Measurements from ENCODE around the gene ACOX3.
"Not testable (repeated sequence)": the region's sequence is repeated elsewhere in the genome, so short reads cannot be mapped to it uniquely, and the experiment has no call there.

Gene ACOX3

DNA sequence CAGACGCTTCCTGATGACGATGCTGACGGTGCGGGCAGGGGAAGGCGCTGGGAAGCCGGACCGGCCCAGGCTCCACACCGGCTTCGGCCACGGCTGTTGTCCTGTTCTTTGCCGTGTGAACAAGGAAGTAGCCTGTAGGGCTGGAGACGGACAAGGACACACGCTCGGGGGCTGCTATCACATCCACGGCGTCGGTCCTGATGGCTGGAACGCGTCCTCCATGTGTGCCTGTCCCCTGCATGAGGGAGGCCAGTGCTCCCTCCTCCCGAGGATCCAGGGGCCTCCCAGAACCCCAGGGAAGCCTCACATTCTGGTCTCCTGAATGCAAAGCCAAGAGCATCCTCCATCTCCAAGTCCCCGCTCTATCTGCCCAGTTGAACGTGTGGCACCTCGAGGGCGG, 53.8 kb downstream of the ACOX3 start (continued):
- TF ChIP-seq ZFP37 (tag by site-specific recombination; IDR thresholded peaks at IDR 0.05) (no peak), ZNF350 (tag by site-specific recombination; IDR thresholded peaks at IDR 0.05) (no peak), ZNF571 (tag by site-specific recombination; IDR thresholded peaks at IDR 0.05) (no peak), GLI4 (tag by site-specific recombination; IDR thresholded peaks at IDR 0.05) (no peak), ZNF202 (tag by site-specific recombination; IDR thresholded peaks at IDR 0.05; ENCODE audit: borderline replicate concordance) (no peak)
- TF ChIP-seq, protein P1, sequence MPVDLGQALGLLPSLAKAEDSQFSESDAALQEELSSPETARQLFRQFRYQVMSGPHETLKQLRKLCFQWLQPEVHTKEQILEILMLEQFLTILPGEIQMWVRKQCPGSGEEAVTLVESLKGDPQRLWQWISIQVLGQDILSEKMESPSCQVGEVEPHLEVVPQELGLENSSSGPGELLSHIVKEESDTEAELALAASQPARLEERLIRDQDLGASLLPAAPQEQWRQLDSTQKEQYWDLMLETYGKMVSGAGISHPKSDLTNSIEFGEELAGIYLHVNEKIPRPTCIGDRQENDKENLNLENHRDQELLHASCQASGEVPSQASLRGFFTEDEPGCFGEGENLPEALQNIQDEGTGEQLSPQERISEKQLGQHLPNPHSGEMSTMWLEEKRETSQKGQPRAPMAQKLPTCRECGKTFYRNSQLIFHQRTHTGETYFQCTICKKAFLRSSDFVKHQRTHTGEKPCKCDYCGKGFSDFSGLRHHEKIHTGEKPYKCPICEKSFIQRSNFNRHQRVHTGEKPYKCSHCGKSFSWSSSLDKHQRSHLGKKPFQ (tag by site-specific recombination; IDR thresholded peaks at IDR 0.05) = no peak
- TF ChIP-seq, protein P2, sequence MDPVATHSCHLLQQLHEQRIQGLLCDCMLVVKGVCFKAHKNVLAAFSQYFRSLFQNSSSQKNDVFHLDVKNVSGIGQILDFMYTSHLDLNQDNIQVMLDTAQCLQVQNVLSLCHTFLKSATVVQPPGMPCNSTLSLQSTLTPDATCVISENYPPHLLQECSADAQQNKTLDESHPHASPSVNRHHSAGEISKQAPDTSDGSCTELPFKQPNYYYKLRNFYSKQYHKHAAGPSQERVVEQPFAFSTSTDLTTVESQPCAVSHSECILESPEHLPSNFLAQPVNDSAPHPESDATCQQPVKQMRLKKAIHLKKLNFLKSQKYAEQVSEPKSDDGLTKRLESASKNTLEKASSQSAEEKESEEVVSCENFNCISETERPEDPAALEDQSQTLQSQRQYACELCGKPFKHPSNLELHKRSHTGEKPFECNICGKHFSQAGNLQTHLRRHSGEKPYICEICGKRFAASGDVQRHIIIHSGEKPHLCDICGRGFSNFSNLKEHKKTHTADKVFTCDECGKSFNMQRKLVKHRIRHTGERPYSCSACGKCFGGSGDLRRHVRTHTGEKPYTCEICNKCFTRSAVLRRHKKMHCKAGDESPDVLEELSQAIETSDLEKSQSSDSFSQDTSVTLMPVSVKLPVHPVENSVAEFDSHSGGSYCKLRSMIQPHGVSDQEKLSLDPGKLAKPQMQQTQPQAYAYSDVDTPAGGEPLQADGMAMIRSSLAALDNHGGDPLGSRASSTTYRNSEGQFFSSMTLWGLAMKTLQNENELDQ (tag by site-specific recombination; IDR thresholded peaks at IDR 0.05; ENCODE audit: low read depth) = no peak

DNA sequence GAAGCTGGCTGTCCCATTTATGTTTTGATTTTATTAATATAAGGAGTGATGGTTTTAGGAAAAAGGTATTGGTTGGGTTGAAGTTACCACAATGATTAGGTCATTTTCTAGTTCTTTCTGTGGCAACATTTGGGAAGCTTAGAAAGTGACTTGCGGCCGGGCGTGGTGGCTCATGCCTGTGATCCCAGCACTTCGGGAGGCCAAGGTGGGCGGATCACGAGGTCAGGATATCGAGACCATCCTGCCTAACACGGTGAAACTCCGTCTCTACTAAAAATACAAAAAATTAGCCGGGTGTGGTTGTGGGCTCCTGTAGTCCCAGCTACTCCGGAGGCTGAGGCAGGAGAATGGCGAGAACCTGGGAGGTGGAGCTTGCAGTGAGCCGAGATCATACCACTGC, 54.4 kb downstream of the ACOX3 start:
- POLR2A ChIA-PET; H3K27ac ChIP-seq (ENCODE audit: extremely low read depth, low read depth, low read length); H3K9me3 ChIP-seq (ENCODE audit: control insufficient read depth, insufficient read depth, low read depth, low read length); H3K4me1 ChIP-seq (ENCODE audit: control insufficient read depth, insufficient read depth, low read length); H3K4me3 ChIP-seq (ENCODE audit: low read depth, low read length): not testable (repeated sequence)
- peaks cover 0 to 22% of the 10 kb centered on the region in 2 experiments; a peak in 1 of 3 replicates for H3K36me3 ChIP-seq (ENCODE audit: control insufficient read depth in 2 of 2, insufficient read depth in 1 of 2, low read length in 2 of 2)
- CTCF ChIA-PET = interaction anchor here (0.7 kb wide), 1 partner anchor 1047 kb away, joined by 4 read pairs; no protein-coding TSS in a partner anchor

DNA sequence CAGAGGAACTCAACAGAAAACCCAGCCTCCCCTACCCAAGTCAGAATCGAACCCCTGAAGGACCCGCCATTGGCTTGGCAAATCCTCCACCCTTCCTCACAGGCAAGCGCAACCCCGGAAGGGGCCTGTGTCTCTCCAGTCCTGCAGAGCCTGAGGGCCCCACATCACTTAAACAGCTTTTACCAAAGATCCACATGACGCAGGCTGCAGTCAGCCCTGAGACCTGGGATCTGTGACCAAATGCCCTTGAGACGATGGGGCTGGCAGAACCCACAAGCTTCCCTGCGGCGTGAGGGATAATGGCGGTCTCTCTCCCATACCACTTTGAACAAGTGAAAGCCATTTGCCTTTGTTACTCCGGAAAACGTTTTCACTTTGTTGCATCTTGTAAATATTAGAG, 54.9 kb downstream of the ACOX3 start:
- TF ChIP-seq ZNF792 (tag by site-specific recombination; IDR thresholded peaks at IDR 0.05) (no peak), OSR2 (tag by site-specific recombination; IDR thresholded peaks at IDR 0.05) (no peak), ZFP41 (tag by site-specific recombination; IDR thresholded peaks at IDR 0.05; ENCODE audit: borderline replicate concordance) (no peak), ZNF112 (tag by site-specific recombination; IDR thresholded peaks at IDR 0.05) (no peak), WT1 (tag by site-specific recombination; IDR thresholded peaks at IDR 0.05) (no peak), ZIC2 (tag by site-specific recombination; IDR thresholded peaks at IDR 0.05) (no peak), ZBTB8A (tag by site-specific recombination; IDR thresholded peaks at IDR 0.05) (no peak), ZNF302 (tag by site-specific recombination; IDR thresholded peaks at IDR 0.05; ENCODE audit: low read depth) (no peak)
- TF ChIP-seq, protein P1 (tag by site-specific recombination; IDR thresholded peaks at IDR 0.05) = no peak
- TF ChIP-seq, protein P3, sequence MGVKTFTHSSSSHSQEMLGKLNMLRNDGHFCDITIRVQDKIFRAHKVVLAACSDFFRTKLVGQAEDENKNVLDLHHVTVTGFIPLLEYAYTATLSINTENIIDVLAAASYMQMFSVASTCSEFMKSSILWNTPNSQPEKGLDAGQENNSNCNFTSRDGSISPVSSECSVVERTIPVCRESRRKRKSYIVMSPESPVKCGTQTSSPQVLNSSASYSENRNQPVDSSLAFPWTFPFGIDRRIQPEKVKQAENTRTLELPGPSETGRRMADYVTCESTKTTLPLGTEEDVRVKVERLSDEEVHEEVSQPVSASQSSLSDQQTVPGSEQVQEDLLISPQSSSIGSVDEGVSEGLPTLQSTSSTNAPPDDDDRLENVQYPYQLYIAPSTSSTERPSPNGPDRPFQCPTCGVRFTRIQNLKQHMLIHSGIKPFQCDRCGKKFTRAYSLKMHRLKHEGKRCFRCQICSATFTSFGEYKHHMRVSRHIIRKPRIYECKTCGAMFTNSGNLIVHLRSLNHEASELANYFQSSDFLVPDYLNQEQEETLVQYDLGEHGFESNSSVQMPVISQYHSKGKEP (tag by site-specific recombination; IDR thresholded peaks at IDR 0.05) = no peak
- TF ChIP-seq, protein P4, sequence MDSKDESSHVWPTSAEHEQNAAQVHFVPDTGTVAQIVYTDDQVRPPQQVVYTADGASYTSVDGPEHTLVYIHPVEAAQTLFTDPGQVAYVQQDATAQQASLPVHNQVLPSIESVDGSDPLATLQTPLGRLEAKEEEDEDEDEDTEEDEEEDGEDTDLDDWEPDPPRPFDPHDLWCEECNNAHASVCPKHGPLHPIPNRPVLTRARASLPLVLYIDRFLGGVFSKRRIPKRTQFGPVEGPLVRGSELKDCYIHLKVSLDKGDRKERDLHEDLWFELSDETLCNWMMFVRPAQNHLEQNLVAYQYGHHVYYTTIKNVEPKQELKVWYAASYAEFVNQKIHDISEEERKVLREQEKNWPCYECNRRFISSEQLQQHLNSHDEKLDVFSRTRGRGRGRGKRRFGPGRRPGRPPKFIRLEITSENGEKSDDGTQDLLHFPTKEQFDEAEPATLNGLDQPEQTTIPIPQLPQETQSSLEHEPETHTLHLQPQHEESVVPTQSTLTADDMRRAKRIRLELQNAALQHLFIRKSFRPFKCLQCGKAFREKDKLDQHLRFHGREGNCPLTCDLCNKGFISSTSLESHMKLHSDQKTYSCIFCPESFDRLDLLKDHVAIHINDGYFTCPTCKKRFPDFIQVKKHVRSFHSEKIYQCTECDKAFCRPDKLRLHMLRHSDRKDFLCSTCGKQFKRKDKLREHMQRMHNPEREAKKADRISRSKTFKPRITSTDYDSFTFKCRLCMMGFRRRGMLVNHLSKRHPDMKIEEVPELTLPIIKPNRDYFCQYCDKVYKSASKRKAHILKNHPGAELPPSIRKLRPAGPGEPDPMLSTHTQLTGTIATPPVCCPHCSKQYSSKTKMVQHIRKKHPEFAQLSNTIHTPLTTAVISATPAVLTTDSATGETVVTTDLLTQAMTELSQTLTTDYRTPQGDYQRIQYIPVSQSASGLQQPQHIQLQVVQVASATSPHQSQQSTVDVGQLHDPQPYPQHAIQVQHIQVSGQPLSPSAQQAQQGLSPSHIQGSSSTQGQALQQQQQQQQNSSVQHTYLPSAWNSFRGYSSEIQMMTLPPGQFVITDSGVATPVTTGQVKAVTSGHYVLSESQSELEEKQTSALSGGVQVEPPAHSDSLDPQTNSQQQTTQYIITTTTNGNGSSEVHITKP (tag by site-specific recombination; IDR thresholded peaks at IDR 0.05) = no peak
- TF ChIP-seq, protein P5, sequence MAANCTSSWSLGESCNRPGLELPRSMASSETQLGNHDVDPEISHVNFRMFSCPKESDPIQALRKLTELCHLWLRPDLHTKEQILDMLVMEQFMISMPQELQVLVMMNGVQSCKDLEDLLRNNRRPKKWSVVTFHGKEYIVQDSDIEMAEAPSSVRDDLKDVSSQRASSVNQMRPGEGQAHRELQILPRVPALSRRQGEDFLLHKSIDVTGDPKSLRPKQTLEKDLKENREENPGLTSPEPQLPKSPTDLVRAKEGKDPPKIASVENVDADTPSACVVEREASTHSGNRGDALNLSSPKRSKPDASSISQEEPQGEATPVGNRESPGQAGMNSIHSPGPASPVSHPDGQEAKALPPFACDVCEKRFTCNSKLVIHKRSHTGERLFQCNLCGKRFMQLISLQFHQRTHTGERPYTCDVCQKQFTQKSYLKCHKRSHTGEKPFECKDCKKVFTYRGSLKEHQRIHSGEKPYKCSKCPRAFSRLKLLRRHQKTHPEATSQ (tag by site-specific recombination; IDR thresholded peaks at IDR 0.05) = no peak
- peaks cover 0 to 20% of the 10 kb centered on the region in 2 experiments; a peak in 1 of 3 replicates for H3K36me3 ChIP-seq (ENCODE audit: control insufficient read depth in 2 of 2, insufficient read depth in 1 of 2, low read length in 2 of 2)
- H3K27ac ChIP-seq (ENCODE audit: extremely low read depth, low read depth, low read length) = no peak overlapping the region
- H3K4me1 ChIP-seq (ENCODE audit: control insufficient read depth, insufficient read depth, low read length) = no peaks in the 10 kb centered on the region
- ChIA-PET CTCF (interaction anchor here (0.7 to 1.3 kb wide), 2 partner anchors 209 to 1047 kb away, joined by 3 to 4 read pairs; no protein-coding TSS in a partner anchor), POLR2A (no interaction called here)
- no peaks in the 10 kb centered on the region for H3K9me3 ChIP-seq (ENCODE audit: control insufficient read depth, insufficient read depth, low read depth, low read length)
- H3K4me3 ChIP-seq (ENCODE audit: low read depth, low read length) = no peak overlapping the region
